HG03196 (cell line): ENCODE measurements around the gene LONP2.
A peak's percentile ranks its signal among the peaks of the same experiment; 100 is the strongest.
"Not testable (repeated sequence)": the region's sequence is repeated elsewhere in the genome, so short reads cannot be mapped to it uniquely, and the experiment has no call there.

Experiments used
- ATAC-seq: cut with Tn5 transposase; IDR thresholded peaks from one replicate; pipeline ENCODE4 v1.9.1; 2021; ENCODE audit not compliant: unreplicated experiment

LONP2 gene

GRCh38 chr16:48365025-48365600 is 121.0 kb downstream of the LONP2 start:
- no peak for ATAC-seq

DNA sequence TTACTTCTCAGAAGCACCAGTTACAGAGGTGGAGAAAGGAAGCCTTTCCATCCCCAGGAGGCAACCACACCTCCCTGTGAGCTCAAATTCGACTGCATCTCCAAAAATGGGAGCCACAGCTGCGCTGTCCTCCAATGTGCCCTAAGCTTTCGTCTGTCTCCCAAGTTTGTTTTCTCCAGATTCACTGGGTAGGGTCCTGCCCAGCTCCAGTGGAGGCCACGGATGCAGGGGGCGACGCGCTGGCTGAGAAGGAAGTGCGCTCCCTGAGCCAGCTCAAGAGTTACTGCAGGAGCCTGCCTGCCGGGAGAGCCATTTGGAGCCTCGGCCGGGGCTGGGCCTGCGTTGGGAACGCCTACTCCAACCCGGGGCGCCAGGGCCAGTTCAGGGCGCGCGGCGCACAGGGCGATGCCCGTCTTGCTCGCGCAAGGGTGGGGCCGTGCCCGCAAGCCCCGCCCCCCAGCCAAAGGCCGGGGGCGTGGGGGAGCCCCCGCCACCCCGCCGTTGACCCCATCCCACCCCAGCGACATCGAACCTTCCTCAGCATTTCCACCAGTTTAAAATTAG is 121.6 kb downstream of the LONP2 start:
- peak; percentile 95 for ATAC-seq

GRCh38 chr16:48366165-48367093 is 122.3 kb downstream of the LONP2 start:
- ATAC-seq: peak; percentile 59

GRCh38 chr16:48367441-48368049 is 123.4 kb downstream of the LONP2 start:
- no peak for ATAC-seq

- no peak for ATAC-seq
These were observed 125.7 kb downstream of the LONP2 start for GRCh38 chr16:48369765-48370164.

GRCh38 chr16:48370229-48370628 is 126.1 kb downstream of the LONP2 start:
- no peak for ATAC-seq

DNA sequence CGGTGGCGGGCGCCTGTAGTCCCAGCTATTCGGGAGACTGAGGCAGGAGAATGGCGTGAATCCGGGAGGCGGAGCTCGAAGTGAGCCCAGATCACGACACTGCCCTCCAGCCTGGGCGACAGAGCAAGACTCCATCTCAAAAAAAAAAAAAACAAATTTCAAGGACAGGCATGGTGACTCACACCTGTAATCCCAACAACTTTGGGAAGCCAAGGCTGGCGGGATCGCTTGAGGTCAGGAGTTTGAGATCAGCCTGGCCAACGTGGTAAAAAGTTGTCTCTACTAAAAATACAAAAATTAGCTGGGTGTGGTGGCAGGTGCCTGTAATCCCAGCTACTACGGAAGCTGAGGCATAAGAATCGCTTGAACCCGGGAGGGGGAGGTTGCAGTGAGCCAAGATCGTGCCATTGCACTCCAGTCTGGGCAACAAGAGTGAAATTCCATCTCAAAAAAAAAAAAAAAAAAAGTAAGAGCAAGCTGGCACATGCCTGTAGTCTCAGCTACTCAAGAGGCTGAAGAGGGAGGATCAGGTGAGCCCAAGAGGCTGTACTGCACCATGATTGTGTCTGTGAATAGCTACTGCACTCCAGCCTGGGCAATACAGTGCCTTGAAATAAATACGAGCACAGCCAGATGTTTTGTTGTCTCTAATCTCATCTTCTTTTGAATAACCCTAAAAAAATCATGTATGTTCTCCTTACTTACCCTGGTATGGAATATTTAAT is 126.7 kb downstream of the LONP2 start:
- not testable (repeated sequence) for ATAC-seq

- ATAC-seq: no peak
These were observed 127.3 kb downstream of the LONP2 start for GRCh38 chr16:48371393-48371780.

- no peak for ATAC-seq
These were observed 128.6 kb downstream of the LONP2 start for GRCh38 chr16:48372744-48373143.

- ATAC-seq: no peak
These were observed 129.3 kb downstream of the LONP2 start for GRCh38 chr16:48373258-48374029.

DNA sequence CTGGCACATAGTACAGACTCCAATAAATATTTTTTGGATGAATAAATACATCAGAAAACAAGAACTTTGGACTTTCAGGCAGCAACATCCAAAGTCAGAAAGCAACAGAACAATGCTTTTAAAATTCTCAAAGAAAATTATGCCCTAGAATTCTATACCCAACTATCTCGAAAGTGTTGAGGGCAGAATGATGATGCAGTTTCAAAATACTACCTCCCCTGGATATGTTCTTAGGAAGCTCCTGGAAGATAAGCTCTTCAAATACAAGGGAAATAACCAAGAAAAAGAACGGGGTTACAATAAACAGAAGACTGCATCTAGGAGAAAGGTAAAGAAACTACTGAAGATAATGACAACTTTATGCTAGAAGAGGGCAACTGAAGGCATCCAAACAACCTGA is 130.2 kb downstream of the LONP2 start:
- no peak for ATAC-seq

DNA sequence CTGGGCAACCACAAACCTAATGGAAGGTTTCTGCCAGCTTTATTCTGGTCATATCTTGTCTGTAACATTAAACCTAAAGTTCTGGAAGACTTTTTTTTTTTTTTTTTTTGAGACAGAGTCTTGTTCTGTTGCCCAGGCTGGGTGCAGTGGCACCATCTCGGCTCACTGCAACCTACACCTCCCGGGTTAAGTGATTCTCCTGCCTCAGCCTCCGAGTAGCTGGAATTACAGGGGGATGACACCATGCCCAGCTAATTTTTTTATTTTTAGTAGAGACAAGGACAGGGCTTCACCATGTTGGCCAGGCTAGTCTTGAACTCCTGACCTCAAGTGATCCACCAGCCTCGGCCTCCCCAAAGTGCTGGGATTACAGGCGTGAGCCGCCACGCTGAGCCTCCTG is 133.2 kb downstream of the LONP2 start:
- not testable (repeated sequence) for ATAC-seq

DNA sequence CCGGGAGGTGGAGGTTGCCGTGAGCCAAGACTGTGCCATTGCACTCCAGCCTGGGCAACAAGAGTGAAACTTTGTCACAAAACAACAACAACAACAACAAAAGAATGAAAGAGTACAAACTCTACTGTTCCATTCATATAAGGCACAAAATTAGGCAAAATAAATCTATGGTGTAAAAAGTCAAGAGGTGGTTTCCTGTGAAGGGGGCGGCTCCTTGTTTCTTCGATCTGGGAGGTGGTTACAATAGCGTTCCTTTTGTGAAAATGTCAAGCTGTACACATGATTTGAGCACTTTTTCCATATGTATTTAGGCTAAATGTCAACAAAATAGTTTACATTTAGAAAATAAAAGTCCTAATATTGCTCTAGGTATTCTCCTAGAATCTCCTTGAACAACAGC is 134.2 kb downstream of the LONP2 start:
- ATAC-seq: no peak

GRCh38 chr16:48378836-48379235 is 134.7 kb downstream of the LONP2 start:
- ATAC-seq: no peak

- ATAC-seq: no peak
These were observed 137.1 kb downstream of the LONP2 start for GRCh38 chr16:48381201-48381600.

GRCh38 chr16:48382131-48382530 is 138.0 kb downstream of the LONP2 start:
- no peak for ATAC-seq

GRCh38 chr16:48383009-48383876 is 139.1 kb downstream of the LONP2 start:
- no peak for ATAC-seq

- ATAC-seq: no peak
These were observed 139.9 kb downstream of the LONP2 start for GRCh38 chr16:48383877-48384519.
